Activated CD4-positive, alpha-beta memory T cell treated with anti-CD3 and anti-CD28 coated beads, Interleukin-2, amount 10 ng/mL, durations not matched to agents 7 days and 5 days (primary cell): ENCODE measurements around the gene TNS4. TPM values are rescaled to one million over a fixed set of nuclear protein-coding genes. Genes with fewer than 3 reads are reported as not detected.

ENCODE experiments used
- CTCF ChIA-PET: fragments of 350-600 bp; sonication (Branson Sonifier 250); formaldehyde crosslinking; loops from one replicate; lab custom pipeline; 2021; ENCODE audit warnings: antibody characterized with exemption, inconsistent platforms; lab: Charles Lee
- POLR2A ChIA-PET: fragments of 350-600 bp; sonication (Branson Sonifier 250); formaldehyde crosslinking; loops from one replicate; lab custom pipeline; 2021; ENCODE audit warnings: antibody characterized with exemption; lab: Charles Lee
- DNase-seq: peaks from one replicate; pipeline ENCODE4 v3.0.0-alpha.2; 2020
- H3K27ac Mint-ChIP-seq: one replicate; pipeline ENCODE4 v1.8.0; 2021; ENCODE audit warnings: mild to moderate bottlenecking, mixed read lengths
- H3K27me3 Mint-ChIP-seq: one replicate; pipeline ENCODE4 v1.8.0; 2021; ENCODE audit warnings: mixed read lengths
- H3K36me3 Mint-ChIP-seq: one replicate; pipeline ENCODE4 v1.8.0; 2021; ENCODE audit warnings: low read depth, mixed read lengths
- H3K4me1 Mint-ChIP-seq: one replicate; pipeline ENCODE4 v1.8.0; 2021; ENCODE audit warnings: mixed read lengths
- H3K4me3 Mint-ChIP-seq: one replicate; pipeline ENCODE4 v1.8.0; 2021; ENCODE audit warnings: mild to moderate bottlenecking, mixed read lengths
- H3K9me3 Mint-ChIP-seq: one replicate; pipeline ENCODE4 v1.8.0; 2021; ENCODE audit warnings: mixed read lengths
- total RNA-seq, 2 experiments: library from RNA; stranded (reverse); gene quantifications; one replicate each; pipeline ENCODE4 v1.2.3, GENCODE V29; 2021

TNS4 gene
- total RNA-seq, 2 experiments from 2014 or later, result 9.5 to 12.7 TPM

GRCh38 chr17:40464392-40464855 lies 37.0 kb downstream of the TNS4 start:
- Mint-ChIP-seq H3K27ac (no peak overlapping the region), H3K27me3 (peaks cover 11% of the 10 kb centered on the region), H3K36me3 (no peaks in the 10 kb centered on the region), H3K4me1 (no peaks in the 10 kb centered on the region), H3K4me3 (no peak overlapping the region), H3K9me3 (no peaks in the 10 kb centered on the region)
- POLR2A ChIA-PET, result interaction anchor here (1.1 to 1.9 kb wide), 4 partner anchors 8 to 17 kb away, joined by 3 to 4 read pairs (median 4); no protein-coding TSS in a partner anchor
- CTCF ChIA-PET, result no interaction called here
- no peak for DNase-seq

- Mint-ChIP-seq H3K4me1 (no peaks in the 10 kb centered on the region), H3K4me3 (no peak overlapping the region), H3K27ac (no peak overlapping the region), H3K36me3 (peaks cover 2% of the 10 kb centered on the region), H3K27me3 (peaks cover 11% of the 10 kb centered on the region), H3K9me3 (no peaks in the 10 kb centered on the region)
- POLR2A ChIA-PET, result no interaction called here
- no peak for DNase-seq
- CTCF ChIA-PET, result interaction anchor here (0.7 kb wide), 2 partner anchors 161 to 757 kb away, joined by 4 to 6 read pairs; no protein-coding TSS in a partner anchor
Measured at GRCh38 chr17:40463122-40463550, 38.3 kb downstream of the TNS4 start.

- ChIA-PET POLR2A (interaction anchor here (0.5 kb wide), 1 partner anchor 99 kb away, joined by 3 read pairs; no protein-coding TSS in a partner anchor), CTCF (interaction anchor here (0.7 kb wide), 1 partner anchor 14 kb away, joined by 3 read pairs; no protein-coding TSS in a partner anchor)
- no peak for DNase-seq
- Mint-ChIP-seq H3K27me3 (peaks cover 11% of the 10 kb centered on the region), H3K27ac (no peak overlapping the region), H3K9me3 (no peaks in the 10 kb centered on the region), H3K4me1 (no peaks in the 10 kb centered on the region), H3K4me3 (no peak overlapping the region), H3K36me3 (peaks cover 2% of the 10 kb centered on the region)
Measured at GRCh38 chr17:40462343-40463121, 38.9 kb downstream of the TNS4 start.

GRCh38 chr17:40461732-40462342 lies 39.6 kb downstream of the TNS4 start:
- DNase-seq, result no peak
- ChIA-PET CTCF (interaction anchor here (0.7 kb wide), 1 partner anchor 15 kb away, joined by 3 read pairs; no protein-coding TSS in a partner anchor), POLR2A (interaction anchor here (0.6 kb wide), 1 partner anchor 14 kb away, joined by 4 read pairs; no protein-coding TSS in a partner anchor)
- Mint-ChIP-seq H3K9me3 (no peaks in the 10 kb centered on the region), H3K4me3 (no peak overlapping the region), H3K4me1 (no peaks in the 10 kb centered on the region), H3K27me3 (peaks cover 7% of the 10 kb centered on the region), H3K27ac (no peak overlapping the region), H3K36me3 (peaks cover 6% of the 10 kb centered on the region)

GRCh38 chr17:40460968-40461731 lies 40.3 kb downstream of the TNS4 start:
- H3K4me1 Mint-ChIP-seq, result no peaks in the 10 kb centered on the region
- H3K27ac Mint-ChIP-seq, result no peak overlapping the region
- H3K4me3 Mint-ChIP-seq, result no peak overlapping the region
- H3K36me3 Mint-ChIP-seq, result peaks cover 9% of the 10 kb centered on the region
- no peaks in the 10 kb centered on the region for H3K27me3 Mint-ChIP-seq
- ChIA-PET POLR2A (interaction anchor here (0.6 to 1.2 kb wide), 3 partner anchors 15 to 79 kb away, joined by 3 to 4 read pairs (median 3); no protein-coding TSS in a partner anchor), CTCF (interaction anchor here (1.7 kb wide), 1 partner anchor 73 kb away, joined by 4 read pairs; no protein-coding TSS in a partner anchor)
- no peaks in the 10 kb centered on the region for H3K9me3 Mint-ChIP-seq
- no peak for DNase-seq

GRCh38 chr17:40460604-40460967 lies 40.8 kb downstream of the TNS4 start:
- ChIA-PET CTCF (interaction anchor here (1.7 kb wide), 1 partner anchor 73 kb away, joined by 4 read pairs; no protein-coding TSS in a partner anchor), POLR2A (interaction anchor here (0.9 to 1.2 kb wide), 3 partner anchors 20 to 79 kb away, joined by 3 read pairs; no protein-coding TSS in a partner anchor)

GRCh38 chr17:40459636-40460603 lies 41.5 kb downstream of the TNS4 start:
- CTCF ChIA-PET, result interaction anchor here (0.7 to 1.7 kb wide), 2 partner anchors 8 to 74 kb away, joined by 3 to 4 read pairs; no protein-coding TSS in a partner anchor
- H3K4me1 Mint-ChIP-seq, result no peaks in the 10 kb centered on the region
- H3K4me3 Mint-ChIP-seq, result no peak overlapping the region

More at GRCh38 chr17:40460604-40460967, 40.8 kb downstream of the TNS4 start:
- Mint-ChIP-seq H3K9me3 (no peaks in the 10 kb centered on the region), H3K36me3 (peaks cover 14% of the 10 kb centered on the region), H3K27ac (no peak overlapping the region), H3K4me3 (no peak overlapping the region), H3K27me3 (peaks cover 4% of the 10 kb centered on the region), H3K4me1 (no peaks in the 10 kb centered on the region)
- no peak for DNase-seq

GRCh38 chr17:40458851-40459482 lies 42.5 kb downstream of the TNS4 start:
- Mint-ChIP-seq H3K36me3 (peaks cover 20% of the 10 kb centered on the region), H3K27me3 (peaks cover 4% of the 10 kb centered on the region), H3K9me3 (no peaks in the 10 kb centered on the region), H3K27ac (no peak overlapping the region), H3K4me3 (no peak overlapping the region), H3K4me1 (no peaks in the 10 kb centered on the region)
- DNase-seq, result no peak
- ChIA-PET CTCF (no interaction called here), POLR2A (interaction anchor here (1.6 kb wide), 1 partner anchor 12 kb away, joined by 5 read pairs; no protein-coding TSS in a partner anchor)

More at GRCh38 chr17:40459636-40460603, 41.5 kb downstream of the TNS4 start:
- Mint-ChIP-seq H3K27ac (no peak overlapping the region), H3K9me3 (no peaks in the 10 kb centered on the region), H3K36me3 (peaks cover 15% of the 10 kb centered on the region), H3K27me3 (peaks cover 4% of the 10 kb centered on the region)
- POLR2A ChIA-PET, result interaction anchor here (0.9 to 1.6 kb wide), 4 partner anchors 13 to 80 kb away, joined by 3 to 5 read pairs (median 3); no protein-coding TSS in a partner anchor
- no peak for DNase-seq

GRCh38 chr17:40457964-40458791 lies 43.2 kb downstream of the TNS4 start:
- peaks cover 4% of the 10 kb centered on the region for H3K27me3 Mint-ChIP-seq
- H3K4me1 Mint-ChIP-seq, result no peaks in the 10 kb centered on the region
- H3K36me3 Mint-ChIP-seq, result peaks cover 27% of the 10 kb centered on the region
- no peak overlapping the region for H3K4me3 Mint-ChIP-seq
- CTCF ChIA-PET, result no interaction called here
- no peaks in the 10 kb centered on the region for H3K9me3 Mint-ChIP-seq
- POLR2A ChIA-PET, result no interaction called here
- no peak overlapping the region for H3K27ac Mint-ChIP-seq
- DNase-seq, result no peak

GRCh38 chr17:40457369-40457768 lies 44.1 kb downstream of the TNS4 start:
- Mint-ChIP-seq H3K4me1 (no peaks in the 10 kb centered on the region), H3K27ac (no peak overlapping the region), H3K36me3 (peaks cover 28% of the 10 kb centered on the region), H3K9me3 (no peaks in the 10 kb centered on the region), H3K4me3 (no peak overlapping the region), H3K27me3 (peaks cover 4% of the 10 kb centered on the region)
- DNase-seq, result no peak
- POLR2A ChIA-PET, result interaction anchor here (1.4 kb wide), 1 partner anchor 39 kb away, joined by 4 read pairs; the partner anchor contains the start of gene TOP2A
- CTCF ChIA-PET, result no interaction called here
